Vagina (tissue), 2 donors: ENCODE measurements around the gene GALNTL6.

Experiments
- POLR2A ChIP-seq, 2 donors: fragments of 450-650 bp; IDR thresholded peaks; one replicate each; pipeline ENCODE4 v1.6.1; 2017; ENCODE audit warnings: antibody characterized with exemption in 2 of 2, mild to moderate bottlenecking in 2 of 2, moderate library complexity in 2 of 2
- TF ChIP-seq, protein P1 (sequence below), 3 experiments: fragments of 450-650 bp in 2 of 3; fragments of 200-600 bp in 1 of 3; sonication (generic) in 1 of 3; IDR thresholded peaks; one replicate each; pipeline ENCODE4 v1.5.1; 2017 to 2019; ENCODE audit warnings: antibody characterized with exemption in 3 of 3, mild to moderate bottlenecking in 2 of 3, moderate library complexity in 2 of 3

DNA sequence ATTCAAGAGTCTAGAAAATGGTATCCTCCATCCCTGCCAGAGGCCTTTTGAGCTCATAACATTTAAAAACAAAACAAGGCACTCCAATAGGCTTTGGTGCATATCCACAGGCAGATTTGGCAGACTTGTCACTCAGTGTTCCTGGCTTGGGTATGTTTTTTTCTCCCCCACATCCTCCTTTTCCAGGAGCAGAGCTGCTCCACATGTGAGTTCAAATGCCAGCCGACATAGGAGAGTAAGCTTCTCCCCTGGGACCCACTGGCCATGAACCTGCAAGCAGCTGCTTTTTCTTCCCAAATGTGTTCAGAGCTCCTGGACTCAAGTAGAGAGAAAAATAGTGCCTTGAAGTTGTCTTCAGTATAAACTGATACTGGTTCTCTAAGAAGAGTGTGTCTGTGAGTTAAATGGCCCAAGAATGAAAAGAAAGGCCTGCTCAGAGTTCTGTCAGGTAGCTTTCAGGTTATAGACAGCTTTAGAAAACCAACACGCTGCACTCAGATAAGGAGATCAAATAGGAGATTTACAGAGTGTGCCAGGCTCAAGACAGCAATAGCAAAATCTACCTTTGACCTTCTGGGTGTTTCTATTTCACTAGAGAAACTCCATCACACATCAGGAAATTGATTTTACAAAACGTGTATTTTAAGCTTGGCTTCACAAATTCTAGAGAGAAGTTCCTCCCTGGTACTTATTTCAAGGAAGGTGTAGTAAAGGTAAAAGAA is 1192.9 kb downstream of the GALNTL6 start:
- TF ChIP-seq POLR2A (IDR thresholded peaks at IDR 0.05), result no peak
- TF ChIP-seq, protein P1, sequence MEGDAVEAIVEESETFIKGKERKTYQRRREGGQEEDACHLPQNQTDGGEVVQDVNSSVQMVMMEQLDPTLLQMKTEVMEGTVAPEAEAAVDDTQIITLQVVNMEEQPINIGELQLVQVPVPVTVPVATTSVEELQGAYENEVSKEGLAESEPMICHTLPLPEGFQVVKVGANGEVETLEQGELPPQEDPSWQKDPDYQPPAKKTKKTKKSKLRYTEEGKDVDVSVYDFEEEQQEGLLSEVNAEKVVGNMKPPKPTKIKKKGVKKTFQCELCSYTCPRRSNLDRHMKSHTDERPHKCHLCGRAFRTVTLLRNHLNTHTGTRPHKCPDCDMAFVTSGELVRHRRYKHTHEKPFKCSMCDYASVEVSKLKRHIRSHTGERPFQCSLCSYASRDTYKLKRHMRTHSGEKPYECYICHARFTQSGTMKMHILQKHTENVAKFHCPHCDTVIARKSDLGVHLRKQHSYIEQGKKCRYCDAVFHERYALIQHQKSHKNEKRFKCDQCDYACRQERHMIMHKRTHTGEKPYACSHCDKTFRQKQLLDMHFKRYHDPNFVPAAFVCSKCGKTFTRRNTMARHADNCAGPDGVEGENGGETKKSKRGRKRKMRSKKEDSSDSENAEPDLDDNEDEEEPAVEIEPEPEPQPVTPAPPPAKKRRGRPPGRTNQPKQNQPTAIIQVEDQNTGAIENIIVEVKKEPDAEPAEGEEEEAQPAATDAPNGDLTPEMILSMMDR (IDR thresholded peaks at IDR 0.05), result no peak
